Smooth muscle cell (in vitro differentiated cells): ENCODE measurements around the gene FSIP1. TPM values are rescaled to one million over a fixed set of nuclear protein-coding genes. Genes with fewer than 3 reads are reported as not detected.
A peak's percentile ranks its signal among the peaks of the same experiment; 100 is the strongest.

ENCODE experiments used
- DNase-seq: peaks from one replicate; lab custom pipeline; 2025; ENCODE audit not compliant: unreplicated experiment; lab: John Stamatoyannopoulos, UW
- H2AFZ ChIP-seq: fragments of 200-600 bp; sonication (generic); 2 replicates; pipeline ENCODE4 v1.6.0; 2016; ENCODE audit warnings: antibody characterized with exemption, low read depth, mild to moderate bottlenecking
- H3F3A ChIP-seq: fragments of 200-600 bp; sonication (generic); 2 replicates; pipeline ENCODE4 v1.6.0; 2017; ENCODE audit warnings: antibody characterized with exemption, low read depth
- H3K27ac ChIP-seq: fragments of 200-600 bp; sonication (generic); 2 replicates; pipeline ENCODE4 v1.5.1; 2016; ENCODE audit warnings: low read depth, mild to moderate bottlenecking
- H3K27me3 ChIP-seq: fragments of 200-600 bp; sonication (generic); 2 replicates; pipeline ENCODE4 v1.6.1; 2016; ENCODE audit warnings: low read depth, mild to moderate bottlenecking
- H3K36me3 ChIP-seq: fragments of 200-600 bp; sonication (generic); 2 replicates; pipeline ENCODE4 v1.5.1; 2016; ENCODE audit warnings: low read depth
- H3K4me1 ChIP-seq: fragments of 200-600 bp; sonication (generic); 2 replicates; pipeline ENCODE4 v1.5.1; 2016; ENCODE audit warnings: low read depth
- H3K4me2 ChIP-seq: fragments of 200-600 bp; sonication (generic); 2 replicates; pipeline ENCODE4 v1.6.0; 2016; ENCODE audit warnings: mild to moderate bottlenecking
- H3K4me3 ChIP-seq: fragments of 200-600 bp; sonication (generic); 2 replicates; pipeline ENCODE4 v1.5.1; 2016; ENCODE audit warnings: mild to moderate bottlenecking
- H3K79me2 ChIP-seq: fragments of 200-600 bp; sonication (generic); 2 replicates; pipeline ENCODE4 v1.6.0; 2016; ENCODE audit warnings: low read depth, mild to moderate bottlenecking
- H3K9ac ChIP-seq: fragments of 200-600 bp; sonication (generic); 2 replicates; pipeline ENCODE4 v1.6.0; 2016; ENCODE audit warnings: low read depth
- H3K9me3 ChIP-seq: fragments of 200-600 bp; sonication (generic); replicated peaks from 2 replicates; pipeline ENCODE4 v1.5.1; 2016; ENCODE audit warnings: low read depth
- H4K20me1 ChIP-seq: fragments of 200-600 bp; sonication (generic); 2 replicates; pipeline ENCODE4 v1.6.0; 2016; ENCODE audit warnings: low read depth
- WGBS: methylation state at CpG from one replicate; pipeline ENCODE4 v1.1.7; 2016; ENCODE audit warnings: low lambda C conversion rate; 5-methylcytosine and 5-hydroxymethylcytosine counted together
- polyA plus RNA-seq: library from polyadenylated mRNA; unstranded; fragments of >200 nt; fragmentation: Nextera tagmentation; extraction: Ambion mirVana; gene quantifications from 2 replicates; pipeline ENCODE4 v1.2.1, GENCODE V29; 2016
- total RNA-seq: library from RNA; depleted of rRNA; stranded (reverse); fragments of >200 nt; gene quantifications from 2 replicates; pipeline ENCODE4 v1.2.3, GENCODE V29; 2014
- TF ChIP-seq, protein P1 (sequence below): fragments of 200-600 bp; sonication (generic); IDR thresholded peaks from 2 replicates; pipeline ENCODE4 v1.5.1; 2017; ENCODE audit warnings: borderline replicate concordance, mild to moderate bottlenecking, antibody characterized with exemption; ENCODE audit not compliant: insufficient read depth, poor library complexity, severe bottlenecking

The FSIP1 gene
- total and polyA plus RNA-seq, 2 experiments from 2014 or later, result 0.13 to 0.43 TPM

DNA sequence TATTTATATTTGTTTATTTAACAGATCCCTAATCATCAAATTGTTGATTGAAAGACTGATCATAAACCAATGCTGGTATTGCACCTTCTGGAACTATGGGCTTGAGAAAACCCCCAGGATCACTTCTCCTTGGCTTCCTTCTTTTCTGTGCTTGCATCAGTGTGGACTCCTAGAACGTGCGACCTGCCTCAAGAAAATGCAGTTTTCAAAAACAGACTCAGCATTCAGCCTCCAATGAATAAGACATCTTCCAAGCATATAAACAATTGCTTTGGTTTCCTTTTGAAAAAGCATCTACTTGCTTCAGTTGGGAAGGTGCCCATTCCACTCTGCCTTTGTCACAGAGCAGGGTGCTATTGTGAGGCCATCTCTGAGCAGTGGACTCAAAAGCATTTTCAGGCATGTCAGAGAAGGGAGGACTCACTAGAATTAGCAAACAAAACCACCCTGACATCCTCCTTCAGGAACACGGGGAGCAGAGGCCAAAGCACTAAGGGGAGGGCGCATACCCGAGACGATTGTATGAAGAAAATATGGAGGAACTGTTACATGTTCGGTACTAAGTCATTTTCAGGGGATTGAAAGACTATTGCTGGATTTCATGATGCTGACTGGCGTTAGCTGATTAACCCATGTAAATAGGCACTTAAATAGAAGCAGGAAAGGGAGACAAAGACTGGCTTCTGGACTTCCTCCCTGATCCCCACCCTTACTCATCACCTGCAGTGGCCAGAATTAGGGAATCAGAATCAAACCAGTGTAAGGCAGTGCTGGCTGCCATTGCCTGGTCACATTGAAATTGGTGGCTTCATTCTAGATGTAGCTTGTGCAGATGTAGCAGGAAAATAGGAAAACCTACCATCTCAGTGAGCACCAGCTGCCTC lies 187.1 kb downstream of the FSIP1 start:
- WGBS, result 94% methylated on average over 8 of the region's 8 CpGs
- no peak for DNase-seq
- Histone ChIP-seq H3K27me3 (no peaks in the 10 kb centered on the region), H3K27ac (peak overlapping the region; percentile 51), H3K9ac (no peak overlapping the region), H3K9me3 (no peaks in the 10 kb centered on the region), H3F3A (peaks cover 71% of the 10 kb centered on the region), H3K4me1 (peaks cover 4% of the 10 kb centered on the region), H3K4me2 (no peak overlapping the region), H3K79me2 (no peaks in the 10 kb centered on the region), H4K20me1 (peaks cover 64% of the 10 kb centered on the region), H3K4me3 (no peak overlapping the region), H2AFZ (no peak overlapping the region), H3K36me3 (peaks cover 50% of the 10 kb centered on the region)
- TF ChIP-seq, protein P1, sequence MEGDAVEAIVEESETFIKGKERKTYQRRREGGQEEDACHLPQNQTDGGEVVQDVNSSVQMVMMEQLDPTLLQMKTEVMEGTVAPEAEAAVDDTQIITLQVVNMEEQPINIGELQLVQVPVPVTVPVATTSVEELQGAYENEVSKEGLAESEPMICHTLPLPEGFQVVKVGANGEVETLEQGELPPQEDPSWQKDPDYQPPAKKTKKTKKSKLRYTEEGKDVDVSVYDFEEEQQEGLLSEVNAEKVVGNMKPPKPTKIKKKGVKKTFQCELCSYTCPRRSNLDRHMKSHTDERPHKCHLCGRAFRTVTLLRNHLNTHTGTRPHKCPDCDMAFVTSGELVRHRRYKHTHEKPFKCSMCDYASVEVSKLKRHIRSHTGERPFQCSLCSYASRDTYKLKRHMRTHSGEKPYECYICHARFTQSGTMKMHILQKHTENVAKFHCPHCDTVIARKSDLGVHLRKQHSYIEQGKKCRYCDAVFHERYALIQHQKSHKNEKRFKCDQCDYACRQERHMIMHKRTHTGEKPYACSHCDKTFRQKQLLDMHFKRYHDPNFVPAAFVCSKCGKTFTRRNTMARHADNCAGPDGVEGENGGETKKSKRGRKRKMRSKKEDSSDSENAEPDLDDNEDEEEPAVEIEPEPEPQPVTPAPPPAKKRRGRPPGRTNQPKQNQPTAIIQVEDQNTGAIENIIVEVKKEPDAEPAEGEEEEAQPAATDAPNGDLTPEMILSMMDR, result no peak

DNA sequence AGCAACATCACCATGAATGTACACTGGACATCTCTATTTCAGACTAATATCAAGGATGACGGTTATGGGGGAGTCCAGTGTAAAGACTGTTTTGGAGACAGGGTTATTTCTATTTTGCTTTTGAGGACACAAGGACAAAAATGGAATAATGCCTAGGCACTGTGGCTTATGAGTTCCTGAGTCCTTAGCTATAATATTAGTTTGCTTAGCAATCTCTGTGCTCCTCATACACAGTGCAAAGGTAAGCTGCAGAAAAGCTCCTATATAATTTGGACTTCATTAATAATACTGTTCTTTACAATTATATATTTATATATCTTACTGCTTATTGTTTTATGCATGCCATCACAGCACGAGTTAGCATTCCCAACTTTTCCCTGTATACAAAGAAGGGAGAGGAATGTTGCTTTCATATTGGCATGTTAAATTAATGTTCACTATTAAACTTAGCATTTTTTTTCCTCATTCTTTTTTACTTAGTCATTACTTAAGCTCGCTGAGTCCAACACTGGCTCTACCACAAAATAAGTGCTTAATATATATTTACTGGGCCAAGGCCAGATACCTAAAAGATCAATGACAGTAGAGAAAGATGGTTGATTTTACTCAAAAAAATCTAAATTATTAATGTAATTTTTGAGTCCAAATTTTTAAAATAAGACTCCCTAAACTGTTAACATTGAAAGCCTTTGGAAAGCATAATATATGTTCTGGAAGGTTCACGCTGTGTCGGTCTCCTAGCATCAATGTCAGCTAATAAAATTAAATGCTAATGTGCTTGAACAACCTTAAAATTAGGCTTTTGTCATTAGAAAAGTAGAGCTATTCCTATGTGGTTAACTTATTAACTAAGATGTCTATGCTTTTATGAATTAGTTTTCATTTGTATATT lies 187.9 kb downstream of the FSIP1 start:
- no peak overlapping the region for H3K4me2 ChIP-seq
- H3K27me3 ChIP-seq, result no peaks in the 10 kb centered on the region
- no peak overlapping the region for H3K4me3 ChIP-seq
- TF ChIP-seq, protein P1, result no peak
- no peak overlapping the region for H3K9ac ChIP-seq
- no peaks in the 10 kb centered on the region for H3K79me2 ChIP-seq
- H3K27ac ChIP-seq, result peak overlapping the region; percentile 51
- WGBS, result 78% methylated on average over 5 of the region's 5 CpGs
- DNase-seq, result no peak
- no peaks in the 10 kb centered on the region for H3K9me3 ChIP-seq
- H2AFZ ChIP-seq, result no peak overlapping the region
- H3K4me1 ChIP-seq, result peaks cover 4% of the 10 kb centered on the region
- peaks cover 59% of the 10 kb centered on the region for H3K36me3 ChIP-seq
- peaks cover 72% of the 10 kb centered on the region for H4K20me1 ChIP-seq
- H3F3A ChIP-seq, result peaks cover 76% of the 10 kb centered on the region

DNA sequence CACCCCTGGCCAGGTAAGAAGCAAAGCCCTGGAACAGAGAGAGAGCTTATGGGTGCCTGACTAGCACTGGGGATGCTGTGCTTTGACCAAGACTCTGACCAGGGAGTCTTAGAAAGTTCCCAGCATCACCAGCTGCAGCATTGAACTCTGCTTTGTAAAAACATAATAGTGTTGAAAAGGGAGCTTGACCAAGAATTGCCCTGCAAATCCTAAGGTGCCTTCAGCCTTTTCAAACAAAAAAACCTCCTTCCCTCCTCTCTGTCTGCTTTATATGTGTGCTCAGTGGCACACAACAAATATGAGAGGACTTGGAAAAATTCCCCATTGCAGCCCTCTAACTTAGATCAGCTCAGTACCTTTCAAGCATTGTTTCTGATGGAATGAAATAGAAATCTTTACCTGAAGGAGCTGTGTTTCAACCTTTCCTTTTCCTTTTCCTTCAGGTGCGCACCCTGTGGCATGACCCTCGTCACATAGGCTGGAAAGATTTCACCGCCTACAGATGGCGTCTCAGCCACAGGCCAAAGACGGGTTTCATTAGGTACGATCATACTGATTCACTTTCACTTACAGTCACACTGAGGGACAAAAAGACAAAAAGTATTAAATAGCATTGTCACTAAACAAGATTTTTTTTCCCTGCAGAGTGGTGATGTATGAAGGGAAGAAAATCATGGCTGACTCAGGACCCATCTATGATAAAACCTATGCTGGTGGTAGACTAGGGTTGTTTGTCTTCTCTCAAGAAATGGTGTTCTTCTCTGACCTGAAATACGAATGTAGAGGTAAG lies 188.8 kb downstream of the FSIP1 start:
- H3K4me2 ChIP-seq, result no peak overlapping the region

More for the DNA sequence above, 188.8 kb downstream of the FSIP1 start:
- WGBS, result 90% methylated on average over 7 of the region's 7 CpGs
- no peak overlapping the region for H3K9ac ChIP-seq
- TF ChIP-seq, protein P1, result no peak
- H4K20me1 ChIP-seq, result peaks cover 81% of the 10 kb centered on the region
- no peaks in the 10 kb centered on the region for H3K79me2 ChIP-seq
- peaks cover 4% of the 10 kb centered on the region for H3K4me1 ChIP-seq
- peak overlapping the region; percentile 51 for H3K27ac ChIP-seq
- no peaks in the 10 kb centered on the region for H3K27me3 ChIP-seq
- no peak overlapping the region for H2AFZ ChIP-seq
- H3K9me3 ChIP-seq, result no peaks in the 10 kb centered on the region
- no peak for DNase-seq
- H3F3A ChIP-seq, result peaks cover 85% of the 10 kb centered on the region
- H3K4me3 ChIP-seq, result no peak overlapping the region
- peaks cover 66% of the 10 kb centered on the region for H3K36me3 ChIP-seq
